Measurements from ENCODE around the gene LLGL1.

DNA sequence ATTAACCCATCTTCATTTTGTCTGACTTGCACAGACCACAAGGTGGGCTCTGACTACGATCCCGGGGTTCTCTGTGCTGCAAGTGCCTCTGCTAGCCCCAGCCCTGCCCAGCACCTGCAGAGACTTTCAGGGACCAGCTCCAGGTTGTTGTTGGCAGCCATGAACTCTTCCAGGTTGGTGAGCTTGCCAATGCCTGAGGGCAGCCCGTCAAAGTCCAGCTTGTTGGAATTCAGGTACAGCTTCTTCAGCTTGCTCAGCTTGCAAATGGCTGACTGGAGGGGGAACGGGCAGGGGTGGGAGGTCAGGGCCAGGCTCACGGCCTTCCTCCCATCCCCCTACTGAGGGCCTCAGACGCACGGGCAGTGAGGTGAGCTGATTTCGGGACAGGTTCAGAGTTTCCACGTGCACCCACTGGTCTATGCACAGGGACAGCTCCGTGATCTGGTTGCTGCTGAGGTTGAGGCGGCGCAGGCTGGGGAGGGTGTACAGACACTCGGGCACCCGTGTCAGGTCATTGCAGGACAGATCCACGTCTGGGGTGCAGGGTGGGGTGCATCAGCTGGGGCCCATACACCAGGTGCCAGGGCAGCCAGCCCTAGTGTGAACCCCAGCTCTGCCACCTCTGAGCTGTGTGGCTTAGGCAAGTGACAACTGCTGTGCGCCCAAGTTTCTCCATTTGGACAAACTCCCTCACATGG lies 27.9 kb downstream of the LLGL1 start:
- TF ChIP-seq, protein P1, sequence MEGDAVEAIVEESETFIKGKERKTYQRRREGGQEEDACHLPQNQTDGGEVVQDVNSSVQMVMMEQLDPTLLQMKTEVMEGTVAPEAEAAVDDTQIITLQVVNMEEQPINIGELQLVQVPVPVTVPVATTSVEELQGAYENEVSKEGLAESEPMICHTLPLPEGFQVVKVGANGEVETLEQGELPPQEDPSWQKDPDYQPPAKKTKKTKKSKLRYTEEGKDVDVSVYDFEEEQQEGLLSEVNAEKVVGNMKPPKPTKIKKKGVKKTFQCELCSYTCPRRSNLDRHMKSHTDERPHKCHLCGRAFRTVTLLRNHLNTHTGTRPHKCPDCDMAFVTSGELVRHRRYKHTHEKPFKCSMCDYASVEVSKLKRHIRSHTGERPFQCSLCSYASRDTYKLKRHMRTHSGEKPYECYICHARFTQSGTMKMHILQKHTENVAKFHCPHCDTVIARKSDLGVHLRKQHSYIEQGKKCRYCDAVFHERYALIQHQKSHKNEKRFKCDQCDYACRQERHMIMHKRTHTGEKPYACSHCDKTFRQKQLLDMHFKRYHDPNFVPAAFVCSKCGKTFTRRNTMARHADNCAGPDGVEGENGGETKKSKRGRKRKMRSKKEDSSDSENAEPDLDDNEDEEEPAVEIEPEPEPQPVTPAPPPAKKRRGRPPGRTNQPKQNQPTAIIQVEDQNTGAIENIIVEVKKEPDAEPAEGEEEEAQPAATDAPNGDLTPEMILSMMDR (IDR thresholded peaks at IDR 0.05), result no peak
- TF ChIP-seq EZH2phosphoT487 (IDR thresholded peaks at IDR 0.05), result no peak
